Adrenal gland (tissue), 5 donors: ENCODE results near the gene ST6GALNAC5.

Experiments used
- POLR2A ChIP-seq, 2 donors: fragments of 450-650 bp; IDR thresholded peaks; one replicate each; pipeline ENCODE4 v1.6.1; 2017; ENCODE audit warnings: antibody characterized with exemption in 2 of 2, mild to moderate bottlenecking in 2 of 2, moderate library complexity in 1 of 2
- TF ChIP-seq, protein P1 (sequence below), 6 experiments: fragments of 450-650 bp in 4 of 6; fragments of 200-600 bp in 2 of 6; sonication (generic) in 1 of 6; IDR thresholded peaks; 1 replicate in 5 of 6; 2 replicates in 1 of 6; pipeline versions ENCODE4 v1.5.1 to v1.8.0; 2016 to 2021; ENCODE audit warnings: antibody characterized with exemption in 6 of 6, mild to moderate bottlenecking in 2 of 6, moderate library complexity in 1 of 6
- donor health status: DM: no; HTN: no; CAD: no.

DNA sequence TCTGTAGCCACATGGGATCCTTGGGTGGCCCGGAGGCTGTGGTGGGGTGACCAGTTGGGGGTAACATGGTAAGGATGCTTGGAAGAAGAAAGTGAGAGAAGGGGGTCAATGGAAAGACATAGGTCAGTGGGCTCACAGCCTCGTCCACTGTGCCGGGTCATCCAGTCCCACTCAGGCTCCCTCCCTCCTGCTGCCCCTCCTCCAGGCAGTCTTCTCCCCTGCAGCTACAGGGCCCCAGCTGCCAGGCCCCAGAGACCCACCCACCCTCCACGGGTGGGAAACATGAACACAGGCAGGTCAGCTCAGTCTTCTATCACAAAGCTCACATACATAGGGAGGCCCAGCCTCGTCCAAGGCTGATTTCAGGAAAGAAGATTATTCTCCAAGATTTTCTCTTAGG lies 158.3 kb downstream of the ST6GALNAC5 start:
- TF ChIP-seq POLR2A (IDR thresholded peaks at IDR 0.05), result no peak
- TF ChIP-seq, protein P1, sequence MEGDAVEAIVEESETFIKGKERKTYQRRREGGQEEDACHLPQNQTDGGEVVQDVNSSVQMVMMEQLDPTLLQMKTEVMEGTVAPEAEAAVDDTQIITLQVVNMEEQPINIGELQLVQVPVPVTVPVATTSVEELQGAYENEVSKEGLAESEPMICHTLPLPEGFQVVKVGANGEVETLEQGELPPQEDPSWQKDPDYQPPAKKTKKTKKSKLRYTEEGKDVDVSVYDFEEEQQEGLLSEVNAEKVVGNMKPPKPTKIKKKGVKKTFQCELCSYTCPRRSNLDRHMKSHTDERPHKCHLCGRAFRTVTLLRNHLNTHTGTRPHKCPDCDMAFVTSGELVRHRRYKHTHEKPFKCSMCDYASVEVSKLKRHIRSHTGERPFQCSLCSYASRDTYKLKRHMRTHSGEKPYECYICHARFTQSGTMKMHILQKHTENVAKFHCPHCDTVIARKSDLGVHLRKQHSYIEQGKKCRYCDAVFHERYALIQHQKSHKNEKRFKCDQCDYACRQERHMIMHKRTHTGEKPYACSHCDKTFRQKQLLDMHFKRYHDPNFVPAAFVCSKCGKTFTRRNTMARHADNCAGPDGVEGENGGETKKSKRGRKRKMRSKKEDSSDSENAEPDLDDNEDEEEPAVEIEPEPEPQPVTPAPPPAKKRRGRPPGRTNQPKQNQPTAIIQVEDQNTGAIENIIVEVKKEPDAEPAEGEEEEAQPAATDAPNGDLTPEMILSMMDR (IDR thresholded peaks at IDR 0.05), result no peak
